ENCODE measurements around the gene HMG20A.

DNA sequence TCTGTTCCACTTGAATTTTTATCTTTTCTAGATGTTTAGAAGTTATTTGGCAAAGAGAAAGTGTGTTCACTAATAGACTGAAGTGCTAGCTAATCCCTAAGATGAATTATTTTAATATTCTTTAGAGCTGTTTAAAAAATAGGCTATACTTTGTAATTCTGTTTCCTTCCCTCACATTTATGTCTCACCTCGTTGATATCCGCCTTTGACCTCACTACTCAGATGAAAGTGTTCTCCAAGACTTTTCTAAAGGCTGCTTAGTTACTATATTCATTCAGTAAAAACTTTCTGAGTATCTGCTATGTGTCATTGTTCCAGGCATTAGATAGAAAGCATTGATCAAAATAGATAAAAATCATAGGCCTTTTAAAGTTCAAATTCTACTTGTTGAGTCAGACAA lies 38.3 kb downstream of the HMG20A start:
- TF ChIP-seq, protein P1, sequence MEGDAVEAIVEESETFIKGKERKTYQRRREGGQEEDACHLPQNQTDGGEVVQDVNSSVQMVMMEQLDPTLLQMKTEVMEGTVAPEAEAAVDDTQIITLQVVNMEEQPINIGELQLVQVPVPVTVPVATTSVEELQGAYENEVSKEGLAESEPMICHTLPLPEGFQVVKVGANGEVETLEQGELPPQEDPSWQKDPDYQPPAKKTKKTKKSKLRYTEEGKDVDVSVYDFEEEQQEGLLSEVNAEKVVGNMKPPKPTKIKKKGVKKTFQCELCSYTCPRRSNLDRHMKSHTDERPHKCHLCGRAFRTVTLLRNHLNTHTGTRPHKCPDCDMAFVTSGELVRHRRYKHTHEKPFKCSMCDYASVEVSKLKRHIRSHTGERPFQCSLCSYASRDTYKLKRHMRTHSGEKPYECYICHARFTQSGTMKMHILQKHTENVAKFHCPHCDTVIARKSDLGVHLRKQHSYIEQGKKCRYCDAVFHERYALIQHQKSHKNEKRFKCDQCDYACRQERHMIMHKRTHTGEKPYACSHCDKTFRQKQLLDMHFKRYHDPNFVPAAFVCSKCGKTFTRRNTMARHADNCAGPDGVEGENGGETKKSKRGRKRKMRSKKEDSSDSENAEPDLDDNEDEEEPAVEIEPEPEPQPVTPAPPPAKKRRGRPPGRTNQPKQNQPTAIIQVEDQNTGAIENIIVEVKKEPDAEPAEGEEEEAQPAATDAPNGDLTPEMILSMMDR (IDR thresholded peaks at IDR 0.05), result no peak
- TF ChIP-seq POLR2A (IDR thresholded peaks at IDR 0.05), result no peak
